Measurements from ENCODE around the gene L3MBTL1.

L3MBTL1 gene

DNA sequence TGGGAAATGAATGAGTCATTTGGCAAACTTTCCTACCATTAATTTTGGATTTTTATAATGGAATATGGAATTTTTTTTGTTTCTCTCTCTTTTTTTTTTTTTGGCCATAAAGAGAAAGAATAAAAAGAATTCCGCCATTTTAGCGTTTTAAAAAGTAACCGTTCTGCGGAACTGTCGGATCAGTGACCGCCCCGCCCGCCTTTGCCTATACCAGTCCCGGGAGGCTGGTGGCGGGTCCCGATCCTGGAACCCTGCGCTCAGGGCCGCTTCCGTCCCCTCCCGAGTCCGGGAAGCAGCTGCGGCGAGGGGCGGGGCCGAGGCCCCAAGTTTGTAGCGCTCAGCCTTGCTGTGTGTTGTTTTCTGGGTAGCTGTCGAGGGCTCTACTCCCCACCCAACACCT lies 609 bp downstream of the L3MBTL1 start:
- FAIRE-seq: no peak

- no peak for FAIRE-seq
These were observed 1.1 kb downstream of the L3MBTL1 start for GRCh38 chr20:43508604-43509040.

GRCh38 chr20:43511879-43512278 lies 4.4 kb downstream of the L3MBTL1 start:
- FAIRE-seq: no peak

DNA sequence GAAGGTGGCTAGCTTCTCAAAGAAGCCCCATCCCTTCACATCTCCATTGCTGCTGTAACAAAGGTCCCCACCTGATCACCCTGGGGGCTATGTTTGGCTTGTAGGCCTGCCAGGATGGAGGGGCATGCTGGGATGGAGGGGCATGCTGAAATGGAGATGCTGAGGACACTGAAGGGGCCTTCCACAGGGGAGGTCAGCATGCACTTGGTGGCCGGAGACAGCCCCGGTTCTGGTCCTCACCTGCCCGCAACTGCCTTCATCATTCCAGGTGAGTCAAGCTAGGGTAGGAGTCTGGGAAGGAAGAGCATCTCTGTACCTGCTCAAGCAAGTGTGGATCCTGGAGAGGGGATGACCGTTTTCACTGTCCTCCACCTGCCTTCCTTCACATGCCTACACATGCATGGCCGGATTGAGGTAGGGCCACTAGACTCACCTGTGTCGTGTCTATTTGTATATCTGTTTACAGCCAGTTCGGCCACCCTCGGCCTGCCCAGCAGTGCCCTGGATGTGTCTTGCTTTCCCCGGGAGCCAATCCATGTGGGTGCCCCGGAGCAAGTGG lies 6.0 kb downstream of the L3MBTL1 start:
- no peak for FAIRE-seq

DNA sequence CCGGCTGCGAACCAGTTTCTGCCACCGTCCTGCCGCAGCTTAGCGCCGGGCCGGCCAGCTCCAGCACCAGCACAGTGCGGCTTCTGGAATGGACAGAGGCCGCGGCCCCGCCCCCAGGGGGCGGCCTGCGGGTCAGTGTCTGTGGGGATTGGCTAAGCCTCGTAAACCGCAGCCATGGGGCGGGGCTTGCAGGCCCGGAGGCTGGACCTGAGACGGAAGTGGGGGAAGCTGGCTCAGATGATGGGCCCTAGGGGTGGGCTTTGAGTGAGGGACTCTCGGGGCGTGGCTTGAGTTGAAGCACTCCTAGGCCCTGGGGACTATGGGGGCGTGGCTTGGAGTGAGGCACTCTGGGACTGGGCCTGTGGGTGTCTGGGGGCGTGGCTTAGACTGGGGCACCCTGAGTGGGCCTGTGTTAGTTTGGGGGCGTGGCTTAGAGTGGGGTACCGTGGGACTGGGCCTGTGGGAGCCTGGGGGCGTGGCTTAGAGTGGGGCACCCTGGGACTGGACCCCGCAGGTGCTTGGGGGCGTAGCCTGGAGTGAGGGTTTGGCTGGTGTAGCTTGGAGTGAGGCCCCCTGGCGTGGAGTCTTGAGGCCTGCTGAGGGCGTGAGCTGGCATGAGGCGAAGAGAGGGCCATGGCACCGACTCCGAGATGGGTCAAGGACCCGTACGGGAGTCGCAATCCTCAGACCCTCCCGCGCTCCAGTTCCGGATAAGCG lies 6.6 kb downstream of the L3MBTL1 start:
- FAIRE-seq: no peak

- no peak for FAIRE-seq
These were observed 7.1 kb downstream of the L3MBTL1 start for GRCh38 chr20:43514648-43514999.

DNA sequence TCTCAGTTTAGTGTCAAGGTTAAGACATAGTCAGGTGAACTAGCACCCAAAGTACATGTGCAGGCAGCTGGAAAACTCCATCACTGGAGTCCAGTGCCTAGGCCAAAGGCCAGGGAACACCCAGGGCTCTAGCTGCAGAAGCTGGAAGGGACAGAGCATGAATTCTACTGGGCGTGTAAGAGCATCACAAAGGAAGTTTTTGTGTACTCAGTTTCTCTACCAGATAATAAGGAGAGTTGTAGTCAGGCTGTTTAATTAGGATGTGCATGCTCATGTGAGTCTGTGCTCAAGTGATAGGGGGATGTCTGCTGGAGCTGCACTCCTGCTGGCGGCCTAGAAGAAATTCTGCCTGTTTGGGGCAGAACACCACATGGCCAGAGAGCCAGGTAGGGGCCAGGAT lies 8.1 kb downstream of the L3MBTL1 start:
- no peak for FAIRE-seq

DNA sequence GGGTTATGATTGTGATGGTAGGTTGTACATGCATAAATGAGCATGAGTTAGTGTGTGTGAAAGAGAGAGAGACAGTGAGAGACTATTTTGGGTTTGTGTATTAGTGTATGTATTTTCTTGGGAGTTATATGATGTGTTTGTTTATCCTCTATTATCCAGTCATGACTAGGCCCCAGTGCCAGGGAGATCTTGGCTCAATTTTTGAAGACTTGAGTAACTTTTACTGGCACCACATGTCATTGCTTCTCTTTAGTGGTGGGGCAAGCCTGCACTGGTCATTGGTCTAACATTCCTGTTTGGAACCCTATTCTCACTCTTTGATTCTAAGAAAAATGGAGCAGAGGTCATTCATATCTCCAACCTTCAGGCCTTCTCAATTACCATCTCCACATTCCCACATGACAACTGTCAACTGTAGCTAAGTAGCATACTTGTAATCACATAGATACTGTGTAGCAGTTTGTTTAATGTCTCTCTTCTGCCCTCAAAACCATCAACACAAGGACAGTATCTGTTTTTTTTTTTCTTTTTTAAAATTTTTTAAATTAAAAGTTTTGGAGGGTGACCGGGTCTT lies 8.8 kb downstream of the L3MBTL1 start:
- no peak for FAIRE-seq

DNA sequence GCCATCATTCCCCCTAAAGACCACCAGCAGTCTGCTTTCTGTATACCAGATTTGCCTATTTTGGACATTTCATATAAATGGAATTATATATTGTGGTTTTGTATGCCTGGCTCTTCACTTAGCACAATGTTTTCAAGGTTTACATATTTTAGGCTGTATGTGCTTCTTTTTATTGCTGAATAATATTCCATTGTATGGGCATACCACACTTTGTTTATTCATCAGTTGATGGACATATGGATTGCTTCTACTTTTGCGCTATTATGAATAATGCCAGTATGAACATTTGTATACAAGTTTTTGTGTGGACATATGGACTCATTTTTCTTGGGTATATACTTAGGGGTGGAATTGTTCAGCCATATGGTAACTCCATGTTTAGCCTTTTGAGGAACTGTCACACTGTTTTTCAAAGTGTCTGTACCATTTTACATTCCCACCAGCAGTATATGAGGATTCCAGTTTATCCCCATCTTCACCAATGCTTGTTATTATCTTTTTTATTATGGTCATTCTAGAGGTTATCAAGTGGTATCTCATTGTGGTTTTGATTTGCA lies 12.7 kb downstream of the L3MBTL1 start:
- FAIRE-seq: no peak

- FAIRE-seq: no peak
These were observed 17.5 kb downstream of the L3MBTL1 start for GRCh38 chr20:43525021-43525420.

GRCh38 chr20:43528258-43528875 lies 20.9 kb downstream of the L3MBTL1 start:
- no peak for FAIRE-seq

DNA sequence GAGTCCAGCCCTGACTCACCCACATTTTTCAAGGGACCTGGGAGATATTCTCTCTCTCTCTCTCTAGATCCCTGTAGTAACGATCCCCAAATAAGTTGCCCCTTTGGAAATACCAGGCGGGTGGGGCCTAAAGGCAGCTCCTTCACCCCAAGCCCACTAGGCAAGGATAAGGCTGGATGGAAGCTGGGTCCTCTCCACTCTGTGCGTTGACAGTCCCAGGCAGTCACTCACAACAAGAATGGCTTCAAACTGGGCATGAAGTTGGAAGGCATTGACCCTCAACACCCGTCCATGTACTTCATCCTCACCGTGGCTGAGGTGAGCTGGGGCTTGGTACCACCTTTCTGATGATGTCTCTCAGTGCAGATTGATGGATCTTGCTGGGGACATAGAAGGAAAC lies 21.6 kb downstream of the L3MBTL1 start:
- FAIRE-seq: no peak

DNA sequence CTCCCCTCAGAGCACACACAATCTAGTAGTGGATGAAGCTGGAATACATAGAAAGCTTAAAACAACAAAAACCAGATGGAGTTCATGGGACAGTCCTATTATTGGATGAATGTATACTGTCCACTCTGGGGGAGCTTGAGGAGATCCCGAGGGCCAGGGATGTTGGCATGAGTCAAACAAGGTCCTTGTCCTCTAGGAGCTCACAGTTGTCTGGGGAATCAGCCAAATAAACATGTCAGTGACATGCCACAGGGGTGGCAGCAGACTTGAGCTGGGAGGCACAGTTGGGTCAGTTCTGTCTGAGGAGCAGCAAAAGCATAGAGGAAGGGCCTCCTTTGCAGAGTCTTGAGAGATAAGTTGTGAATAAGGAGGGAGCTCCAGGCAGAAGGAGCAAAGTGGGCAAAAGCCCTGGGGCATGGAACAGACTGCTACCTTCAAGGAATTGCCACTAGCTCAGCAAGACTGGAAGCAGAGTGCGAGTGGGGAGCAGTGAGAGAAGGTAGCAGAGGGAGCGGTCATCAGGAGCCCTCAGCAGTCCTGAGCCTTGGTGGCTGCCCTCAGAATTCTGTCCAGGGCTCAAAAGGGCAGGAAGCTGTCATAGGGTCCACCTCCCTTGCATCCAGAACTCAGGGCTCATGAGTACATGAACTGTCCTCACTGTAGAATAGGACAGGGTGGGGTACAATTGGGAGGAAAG lies 22.1 kb downstream of the L3MBTL1 start:
- FAIRE-seq: no peak

- no peak for FAIRE-seq
These were observed 23.0 kb downstream of the L3MBTL1 start for GRCh38 chr20:43530321-43531090.

GRCh38 chr20:43531091-43531443 lies 23.6 kb downstream of the L3MBTL1 start:
- no peak for FAIRE-seq

DNA sequence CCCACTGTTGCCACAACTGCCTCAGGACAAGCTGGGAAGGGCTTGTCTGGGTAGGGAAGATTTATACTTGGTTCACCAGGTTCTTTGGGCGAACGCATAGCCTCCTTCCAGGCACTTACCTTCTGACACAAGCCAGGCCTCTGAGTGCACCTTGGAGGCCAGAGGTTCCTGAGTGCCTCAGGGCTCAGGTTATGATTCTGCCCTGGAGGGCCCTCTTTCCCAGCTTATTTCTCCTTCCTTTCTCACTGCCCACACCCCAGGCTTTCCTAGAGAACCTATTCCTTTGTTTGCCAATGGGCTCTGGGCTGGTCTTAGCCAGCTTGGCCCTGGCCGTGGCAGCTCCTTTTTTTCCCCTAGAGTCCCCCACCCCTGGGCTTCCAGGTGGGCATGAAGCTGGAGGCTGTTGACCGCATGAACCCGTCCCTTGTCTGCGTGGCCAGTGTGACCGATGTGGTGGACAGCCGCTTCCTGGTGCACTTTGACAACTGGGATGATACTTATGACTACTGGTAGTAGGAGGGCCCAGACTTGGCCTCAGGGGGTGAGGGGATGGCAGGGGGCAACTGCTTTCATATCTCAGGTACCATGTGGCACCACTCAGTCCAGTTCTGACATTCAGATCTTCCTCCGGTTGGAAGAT lies 25.0 kb downstream of the L3MBTL1 start:
- no peak for FAIRE-seq

GRCh38 chr20:43533060-43533459 lies 25.6 kb downstream of the L3MBTL1 start:
- FAIRE-seq: no peak

DNA sequence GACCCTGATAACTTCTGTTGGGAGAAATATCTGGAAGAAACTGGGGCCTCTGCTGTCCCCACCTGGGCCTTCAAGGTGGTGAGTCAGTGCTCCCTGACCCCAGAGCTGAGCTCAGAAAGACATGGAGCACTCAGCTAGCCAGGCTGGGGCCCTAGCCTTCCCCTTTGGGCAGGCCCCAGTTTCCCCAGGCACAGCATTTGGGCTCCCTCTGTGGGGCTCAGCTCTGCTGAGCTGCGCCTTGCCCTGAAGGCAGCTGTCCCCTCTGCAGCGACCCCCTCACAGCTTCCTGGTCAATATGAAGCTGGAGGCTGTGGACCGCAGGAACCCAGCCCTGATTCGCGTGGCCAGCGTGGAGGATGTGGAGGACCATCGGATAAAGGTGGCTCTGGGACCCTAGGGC lies 26.5 kb downstream of the L3MBTL1 start:
- no peak for FAIRE-seq

DNA sequence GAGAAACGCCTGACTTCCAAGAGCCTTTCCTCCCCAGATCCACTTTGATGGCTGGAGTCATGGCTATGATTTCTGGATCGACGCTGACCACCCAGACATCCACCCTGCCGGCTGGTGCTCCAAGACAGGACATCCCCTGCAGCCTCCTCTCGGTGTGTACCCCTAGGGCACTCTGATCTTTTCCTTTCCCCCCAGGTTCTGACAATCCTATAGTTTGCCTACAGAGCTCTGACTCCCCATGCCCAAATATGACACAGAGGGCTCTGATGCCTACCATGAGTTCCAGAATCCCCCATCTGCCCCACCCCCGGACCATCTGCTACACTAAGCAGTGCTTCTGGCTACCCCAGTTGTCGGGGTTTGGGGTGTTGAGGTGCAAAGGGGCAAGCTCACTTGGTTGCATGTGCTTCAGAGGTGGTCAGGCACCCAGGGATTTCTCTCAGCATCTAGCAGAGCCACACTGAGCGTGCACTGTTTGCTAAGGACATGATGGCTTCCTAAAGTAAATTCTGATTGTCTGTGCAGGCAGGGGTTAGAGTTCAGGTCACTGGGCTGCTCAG lies 27.4 kb downstream of the L3MBTL1 start:
- FAIRE-seq: no peak

DNA sequence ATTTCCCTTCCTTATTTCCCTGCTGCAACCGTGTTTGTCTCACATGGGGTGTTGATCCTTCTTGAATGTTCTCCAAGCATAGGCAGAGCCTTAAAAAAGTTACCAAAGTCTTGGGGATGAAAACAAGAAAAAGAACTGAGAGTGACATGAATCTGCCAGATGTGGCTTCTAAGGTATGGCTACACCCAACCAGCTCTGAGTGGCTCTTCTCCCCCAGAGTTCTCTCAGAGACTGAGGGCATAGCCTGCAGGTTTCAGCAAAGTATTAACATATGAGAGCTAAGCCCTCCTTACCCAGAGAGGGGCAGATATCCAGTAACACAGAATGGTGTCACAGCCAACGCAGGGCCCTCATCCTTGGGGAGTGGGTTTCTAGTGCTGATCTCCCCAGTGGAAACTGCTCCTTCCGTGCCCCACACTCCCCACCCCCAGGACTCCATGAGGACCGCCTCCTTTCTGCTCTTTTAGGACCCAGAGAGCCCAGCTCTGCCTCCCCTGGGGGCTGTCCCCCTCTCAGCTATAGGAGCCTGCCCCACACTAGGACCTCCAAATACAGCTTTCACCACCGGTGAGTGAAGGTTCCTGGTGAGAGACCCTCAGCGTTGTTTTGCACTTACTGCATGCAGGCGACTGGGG lies 28.0 kb downstream of the L3MBTL1 start:
- no peak for FAIRE-seq
